Activated naive CD8-positive, alpha-beta T cell (primary cell): ENCODE measurements around the gene RAP1A.
"Not testable (repeated sequence)": the region's sequence is repeated elsewhere in the genome, so short reads cannot be mapped to it uniquely, and the experiment has no call there.

Experiments
- H3K27ac Mint-ChIP-seq: one replicate; pipeline ENCODE4 v1.8.0; 2021; ENCODE audit warnings: mixed read lengths
- H3K27me3 Mint-ChIP-seq: one replicate; pipeline ENCODE4 v1.8.0; 2021; ENCODE audit warnings: mixed read lengths
- H3K36me3 Mint-ChIP-seq: one replicate; pipeline ENCODE4 v1.8.0; 2021; ENCODE audit warnings: mixed read lengths
- H3K4me1 Mint-ChIP-seq: one replicate; pipeline ENCODE4 v1.8.0; 2021; ENCODE audit warnings: low read depth, mixed read lengths
- H3K4me3 Mint-ChIP-seq: one replicate; pipeline ENCODE4 v1.8.0; 2021; ENCODE audit warnings: mild to moderate bottlenecking, mixed read lengths
- H3K9me3 Mint-ChIP-seq: one replicate; pipeline ENCODE4 v1.8.0; 2021; ENCODE audit warnings: low read depth, mixed read lengths

Gene RAP1A

GRCh38 chr1:111735321-111735720, 115.7 kb downstream of the RAP1A start:
- no peak overlapping the region for H3K27ac Mint-ChIP-seq
- H3K9me3 Mint-ChIP-seq = no peaks in the 10 kb centered on the region
- H3K36me3 Mint-ChIP-seq = no peaks in the 10 kb centered on the region
- H3K4me3 Mint-ChIP-seq = no peak overlapping the region
- peaks cover 9% of the 10 kb centered on the region for H3K27me3 Mint-ChIP-seq
- H3K4me1 Mint-ChIP-seq = peaks cover 16% of the 10 kb centered on the region

DNA sequence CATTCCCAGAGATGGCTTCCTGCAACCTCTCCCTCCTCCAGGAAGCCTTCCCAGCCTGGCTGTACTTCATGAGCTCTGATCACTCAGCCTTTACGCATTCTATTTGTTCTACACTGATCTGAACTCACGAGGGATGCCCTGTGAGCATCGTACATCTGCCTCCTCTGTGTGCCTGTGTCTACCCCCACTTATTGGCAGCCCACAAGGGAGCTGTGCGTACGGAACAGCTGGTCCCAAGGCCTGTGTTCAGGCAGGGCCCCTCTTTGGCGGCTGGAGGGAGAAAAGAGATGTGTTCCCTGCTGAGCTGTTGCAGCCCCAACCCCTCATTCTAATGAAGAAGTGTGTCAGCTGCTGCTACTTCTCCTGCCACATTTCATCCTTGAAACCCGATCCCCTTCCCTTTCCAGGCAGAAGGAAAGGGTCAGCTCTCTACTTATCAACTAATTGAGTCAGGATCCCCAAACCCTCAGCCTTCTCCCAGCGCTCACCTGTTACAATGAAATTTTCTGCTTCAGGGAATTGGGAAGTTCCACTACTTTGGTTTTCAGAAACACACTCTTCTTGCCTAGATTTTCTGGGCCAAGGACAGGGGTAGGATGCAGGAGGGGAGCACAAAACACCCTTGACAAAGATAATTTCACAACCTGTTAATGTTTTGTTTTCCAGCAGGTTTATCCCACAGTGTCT, 116.4 kb downstream of the RAP1A start:
- H3K36me3 Mint-ChIP-seq = no peaks in the 10 kb centered on the region
- no peaks in the 10 kb centered on the region for H3K9me3 Mint-ChIP-seq
- no peak overlapping the region for H3K4me3 Mint-ChIP-seq
- H3K27me3 Mint-ChIP-seq = peaks cover 12% of the 10 kb centered on the region
- peaks cover 16% of the 10 kb centered on the region for H3K4me1 Mint-ChIP-seq
- H3K27ac Mint-ChIP-seq = no peak overlapping the region

DNA sequence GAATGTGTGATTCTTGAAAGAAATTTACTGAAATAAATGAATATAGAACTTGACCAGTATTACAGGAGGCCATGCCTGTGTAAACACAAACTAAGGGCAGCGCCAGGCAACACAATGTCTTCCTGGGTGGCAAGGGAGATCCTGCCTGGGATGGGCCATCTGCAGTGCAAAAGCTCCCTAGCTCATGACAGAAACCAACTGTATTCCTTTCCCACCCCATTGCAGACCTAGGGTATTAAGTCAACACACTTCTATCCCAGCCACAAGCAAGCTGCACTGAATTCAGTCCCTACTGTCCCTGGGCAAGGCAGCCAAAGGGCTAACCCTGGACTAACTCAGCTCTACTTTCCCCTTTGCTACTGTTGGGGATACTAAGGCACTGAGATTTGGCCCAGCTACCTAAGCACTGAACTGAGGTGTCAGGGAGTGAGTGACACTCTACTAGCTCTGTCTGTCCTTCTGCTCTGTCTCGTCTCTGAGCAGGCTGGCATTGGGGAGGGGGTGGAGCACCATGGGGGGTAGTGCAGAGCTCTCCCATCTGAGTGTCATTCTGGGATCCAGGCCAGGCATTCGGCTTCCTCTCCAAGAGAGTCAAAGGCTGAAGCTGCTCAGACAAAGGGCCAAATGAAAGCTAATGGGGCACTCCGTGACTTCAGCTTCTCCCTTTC, 117.1 kb downstream of the RAP1A start:
- H3K27me3 Mint-ChIP-seq = peaks cover 12% of the 10 kb centered on the region

GRCh38 chr1:111737216-111738132, 117.9 kb downstream of the RAP1A start:
- Mint-ChIP-seq H3K9me3 (no peaks in the 10 kb centered on the region), H3K4me1 (peaks cover 16% of the 10 kb centered on the region), H3K36me3 (no peaks in the 10 kb centered on the region), H3K4me3 (peak overlapping the region; percentile 74), H3K27ac (no peak overlapping the region), H3K27me3 (peaks cover 12% of the 10 kb centered on the region)

More for the DNA sequence above, 117.1 kb downstream of the RAP1A start:
- H3K36me3 Mint-ChIP-seq = no peaks in the 10 kb centered on the region
- H3K9me3 Mint-ChIP-seq = no peaks in the 10 kb centered on the region
- H3K27ac Mint-ChIP-seq = no peak overlapping the region
- peaks cover 16% of the 10 kb centered on the region for H3K4me1 Mint-ChIP-seq
- no peak overlapping the region for H3K4me3 Mint-ChIP-seq

DNA sequence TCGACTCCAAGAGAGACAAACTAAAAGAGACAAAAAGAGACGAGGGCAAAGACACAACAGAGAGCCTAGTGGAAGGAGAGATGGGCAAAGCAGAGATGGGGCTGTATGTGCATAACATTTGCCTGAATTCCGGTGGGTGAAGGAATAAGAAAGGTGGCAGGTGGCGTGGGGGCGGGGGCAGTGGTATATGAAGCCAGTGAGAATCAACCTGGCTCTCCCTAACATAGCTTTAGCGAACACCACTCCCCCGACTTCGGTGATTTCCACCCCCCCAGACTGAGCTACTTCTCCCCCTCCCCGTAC, 118.5 kb downstream of the RAP1A start:
- Mint-ChIP-seq H3K4me1 (peaks cover 16% of the 10 kb centered on the region), H3K36me3 (no peaks in the 10 kb centered on the region), H3K9me3 (no peaks in the 10 kb centered on the region), H3K27me3 (peaks cover 12% of the 10 kb centered on the region), H3K27ac (no peak overlapping the region), H3K4me3 (peak overlapping the region; percentile 74)

DNA sequence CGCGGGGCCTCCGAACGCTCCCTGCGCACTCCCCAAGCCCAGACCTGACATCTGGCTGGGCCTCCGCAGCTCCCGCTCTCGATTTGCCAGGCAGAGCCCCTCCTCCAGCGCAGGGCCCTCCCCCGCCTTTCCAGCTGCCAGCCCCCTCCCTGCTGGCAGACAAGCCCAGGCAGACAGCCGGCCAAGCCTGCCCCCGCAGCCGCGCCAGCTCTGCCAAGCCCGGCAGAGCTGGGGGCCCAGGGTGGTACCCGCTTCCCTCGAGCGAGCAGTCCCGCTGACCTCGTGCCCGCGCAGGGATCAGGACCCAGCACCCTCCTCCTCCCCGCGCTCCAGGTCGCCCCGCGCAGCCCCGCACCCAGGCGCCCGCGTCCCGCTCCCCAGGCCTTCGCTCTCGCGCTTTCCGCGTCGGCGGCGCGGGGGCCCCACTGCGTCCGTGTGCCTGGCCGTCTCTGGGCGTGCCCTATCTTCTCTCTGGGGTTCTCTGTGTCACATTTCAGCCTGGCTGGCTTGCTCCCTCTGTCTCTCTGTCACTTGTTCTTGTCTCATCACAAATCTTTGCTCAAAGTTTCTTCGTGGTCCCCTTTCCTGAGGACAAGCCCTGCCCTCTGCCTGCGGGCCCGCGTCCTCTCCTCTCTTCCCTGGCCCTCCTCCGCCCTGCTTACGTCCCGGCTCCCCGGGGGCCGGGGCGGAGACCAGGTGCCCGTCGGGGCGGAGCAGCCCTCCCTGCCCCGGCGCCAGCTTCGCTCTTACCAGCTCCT, 119.0 kb downstream of the RAP1A start:
- Mint-ChIP-seq H3K4me3 (peak overlapping the region; percentile 91), H3K27ac (no peak overlapping the region), H3K27me3 (peaks cover 12% of the 10 kb centered on the region), H3K4me1 (peaks cover 16% of the 10 kb centered on the region), H3K36me3 (no peaks in the 10 kb centered on the region), H3K9me3 (no peaks in the 10 kb centered on the region)

GRCh38 chr1:111739194-111739924, 119.8 kb downstream of the RAP1A start, which contains the start of gene INKA2:
Gene INKA2, minus strand, starts transcription at chr1:111739395. Its CDS starts 153 bp downstream, at chr1:111739242.
- H3K4me3 Mint-ChIP-seq = peak within 1 kb of the TSS; percentile 91
- H3K9me3 Mint-ChIP-seq = no peaks in the 10 kb centered on the region
- H3K36me3 Mint-ChIP-seq = no peaks in the 10 kb centered on the region
- peaks cover 16% of the 10 kb centered on the region for H3K4me1 Mint-ChIP-seq
- peaks cover 12% of the 10 kb centered on the region for H3K27me3 Mint-ChIP-seq
- no peak within 1 kb of the TSS for H3K27ac Mint-ChIP-seq

DNA sequence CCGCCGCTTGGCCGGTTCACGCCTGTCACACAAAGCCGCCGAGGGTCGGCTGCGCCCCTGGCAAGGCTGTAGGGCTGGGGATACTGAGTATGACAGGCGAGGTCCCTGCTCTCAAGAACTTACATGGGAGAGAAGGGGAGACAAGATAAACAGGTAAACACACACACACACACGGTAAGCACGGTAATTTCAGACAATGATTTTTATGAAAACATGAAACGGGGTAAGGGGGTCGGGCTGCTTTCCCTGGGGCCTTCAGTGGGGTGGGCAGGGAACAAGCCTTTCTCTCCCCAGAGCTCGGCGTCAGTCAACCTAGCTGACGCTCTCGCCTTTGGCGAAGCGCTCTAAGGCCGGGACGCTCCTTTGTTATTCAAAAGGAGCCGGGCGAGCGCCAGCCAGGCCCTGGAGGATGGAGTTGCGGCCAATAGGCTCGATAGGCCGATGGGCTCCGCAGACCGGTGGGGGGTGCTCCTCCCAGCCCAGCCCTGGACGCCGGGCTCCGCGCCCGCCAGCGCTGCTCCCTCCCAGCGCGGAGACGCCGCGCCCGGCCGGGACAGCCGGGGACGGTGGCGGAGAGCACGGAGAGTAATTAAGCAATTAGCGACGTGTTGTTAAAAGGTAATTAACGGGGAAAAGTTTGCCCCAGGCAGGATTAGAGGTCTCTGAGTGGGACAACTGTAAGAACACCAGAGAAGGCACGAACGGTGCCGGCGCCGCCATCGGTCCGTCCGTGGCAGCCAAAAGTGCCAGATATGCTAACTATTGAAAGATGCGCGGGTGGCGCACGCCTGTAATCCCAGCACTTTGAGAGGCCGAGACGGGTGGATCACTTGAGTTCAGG, 120.6 kb downstream of the RAP1A start:
- Mint-ChIP-seq H3K9me3 (no peaks in the 10 kb centered on the region), H3K4me3 (peak overlapping the region; percentile 91), H3K27me3 (peaks cover 12% of the 10 kb centered on the region), H3K36me3 (no peaks in the 10 kb centered on the region), H3K4me1 (peaks cover 16% of the 10 kb centered on the region), H3K27ac (no peak overlapping the region)

- not testable (repeated sequence) for H3K9me3 Mint-ChIP-seq, H3K27ac Mint-ChIP-seq, H3K4me3 Mint-ChIP-seq, H3K36me3 Mint-ChIP-seq
- H3K27me3 Mint-ChIP-seq = peaks cover 12% of the 10 kb centered on the region
- H3K4me1 Mint-ChIP-seq = peaks cover 16% of the 10 kb centered on the region
Measured at GRCh38 chr1:111742292-111742691, 122.7 kb downstream of the RAP1A start.

GRCh38 chr1:111742938-111743549, 123.5 kb downstream of the RAP1A start:
- H3K36me3 Mint-ChIP-seq = no peaks in the 10 kb centered on the region
- no peak overlapping the region for H3K4me3 Mint-ChIP-seq
- no peaks in the 10 kb centered on the region for H3K9me3 Mint-ChIP-seq
- no peak overlapping the region for H3K27ac Mint-ChIP-seq
- H3K4me1 Mint-ChIP-seq = peaks cover 8% of the 10 kb centered on the region
- H3K27me3 Mint-ChIP-seq = peaks cover 6% of the 10 kb centered on the region

DNA sequence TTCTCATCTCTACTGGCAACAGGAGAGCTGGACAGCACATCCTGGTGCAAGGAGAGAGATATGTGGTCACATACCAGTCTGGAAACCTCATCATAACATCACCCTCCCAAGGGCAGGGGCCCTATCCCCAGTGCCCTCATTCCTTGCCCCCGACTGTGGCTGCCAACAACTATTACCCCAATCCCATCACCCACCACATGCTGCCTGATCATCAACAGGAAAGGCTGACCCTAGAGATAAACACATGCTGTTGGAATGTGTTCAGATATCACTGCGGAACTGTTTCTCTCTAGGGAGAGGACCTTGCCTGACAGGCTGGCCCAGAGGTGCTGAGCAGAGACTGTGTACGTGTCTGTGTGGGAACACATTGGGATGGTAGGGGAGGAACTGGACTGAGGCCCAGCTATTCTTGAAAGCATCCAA, 124.1 kb downstream of the RAP1A start:
- Mint-ChIP-seq H3K4me3 (no peak overlapping the region), H3K4me1 (peaks cover 6% of the 10 kb centered on the region), H3K36me3 (no peaks in the 10 kb centered on the region), H3K27ac (no peak overlapping the region), H3K9me3 (no peaks in the 10 kb centered on the region), H3K27me3 (peaks cover 6% of the 10 kb centered on the region)

DNA sequence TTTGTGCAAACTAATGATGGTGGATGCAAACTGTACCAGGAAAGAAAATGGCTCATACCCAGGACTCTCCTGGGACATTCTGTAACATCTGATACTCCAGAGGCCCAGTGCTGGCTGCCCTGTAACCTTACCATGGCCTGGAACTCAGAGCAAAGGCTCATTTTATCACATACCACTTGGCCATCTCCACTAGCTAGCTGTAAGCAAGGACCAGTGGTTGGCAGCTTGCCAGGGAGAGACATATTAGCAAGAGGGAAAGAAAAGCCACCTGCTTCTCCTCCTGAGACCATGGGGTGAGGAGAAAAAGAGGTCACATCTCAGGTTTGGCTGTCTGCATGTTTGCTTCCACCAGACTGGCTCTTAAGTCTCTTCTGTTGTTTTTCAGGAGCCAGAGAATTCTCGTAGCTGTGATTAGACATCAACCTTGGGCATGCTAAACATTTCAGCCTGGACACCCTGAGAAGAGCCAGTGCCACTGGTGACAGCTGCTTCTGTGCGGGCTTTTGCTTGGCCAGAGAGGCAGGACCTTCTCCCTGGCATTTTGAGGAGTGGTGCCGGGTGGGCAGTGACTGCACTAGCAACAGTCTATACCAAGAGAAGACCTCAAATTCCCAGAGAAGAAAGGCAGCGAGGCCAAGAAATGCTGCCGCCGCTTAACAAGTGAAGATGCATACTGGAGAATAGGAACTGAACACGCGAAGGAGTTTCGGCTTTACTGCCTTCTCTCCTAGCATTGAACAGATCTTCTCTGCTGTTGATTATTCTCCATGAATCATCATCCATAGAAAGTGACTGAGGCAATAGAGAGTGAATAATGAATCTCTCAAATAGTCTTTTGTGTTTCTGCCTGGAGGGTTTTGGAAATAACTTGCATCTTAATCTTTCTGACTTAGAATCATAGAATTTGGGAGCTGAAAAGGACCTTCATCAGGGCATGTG, 126.4 kb downstream of the RAP1A start:
- Mint-ChIP-seq H3K4me3 (no peak overlapping the region), H3K4me1 (no peaks in the 10 kb centered on the region), H3K36me3 (no peaks in the 10 kb centered on the region), H3K9me3 (no peaks in the 10 kb centered on the region), H3K27ac (no peak overlapping the region), H3K27me3 (no peaks in the 10 kb centered on the region)
